Measurements from ENCODE around the gene ZNF621.
A peak's percentile ranks its signal among the peaks of the same experiment; 100 is the strongest.

ZNF621 gene

DNA sequence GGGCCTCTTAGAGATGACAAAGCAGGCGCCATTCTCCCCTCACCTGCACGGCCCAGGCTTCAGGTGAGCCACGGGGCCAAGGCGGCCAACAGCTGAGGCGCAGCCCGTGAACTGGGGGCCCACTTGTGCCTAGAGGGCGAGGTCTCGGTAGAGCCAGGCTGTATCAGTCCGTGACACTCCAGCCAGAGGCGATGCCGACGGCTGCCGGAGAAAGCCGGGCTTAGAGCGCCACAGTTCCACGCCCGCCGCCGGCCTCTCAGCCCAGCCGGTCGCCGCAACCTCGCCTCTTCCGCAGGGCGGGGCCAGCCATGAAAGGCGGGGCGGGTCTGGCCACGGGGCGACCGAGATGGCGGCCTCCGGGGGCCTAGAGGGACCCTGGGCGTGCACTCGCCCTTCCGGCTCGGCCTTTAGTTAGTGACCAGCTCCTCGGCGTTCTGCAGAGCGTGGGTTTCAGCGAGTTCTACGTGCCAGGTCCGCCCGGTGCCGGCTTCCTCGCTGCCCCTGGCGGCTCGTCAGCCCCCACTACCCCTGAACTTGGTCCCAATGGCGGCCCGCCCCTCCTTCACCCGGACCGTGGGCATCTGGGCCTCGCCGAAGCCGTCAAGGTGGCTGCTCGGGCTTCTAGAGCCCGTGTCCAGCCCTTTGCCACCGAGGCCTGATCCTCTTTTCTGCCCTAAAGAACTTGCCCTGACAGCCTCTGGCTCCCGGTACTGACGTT is at the start of gene ZNF621:
Gene ZNF621 (plus strand): TSS at position 393 of the 718 bp plus-strand sequence. CDS start 881 bp downstream, outside the sequence.
- peak; percentile 86 for DNase-seq

DNA sequence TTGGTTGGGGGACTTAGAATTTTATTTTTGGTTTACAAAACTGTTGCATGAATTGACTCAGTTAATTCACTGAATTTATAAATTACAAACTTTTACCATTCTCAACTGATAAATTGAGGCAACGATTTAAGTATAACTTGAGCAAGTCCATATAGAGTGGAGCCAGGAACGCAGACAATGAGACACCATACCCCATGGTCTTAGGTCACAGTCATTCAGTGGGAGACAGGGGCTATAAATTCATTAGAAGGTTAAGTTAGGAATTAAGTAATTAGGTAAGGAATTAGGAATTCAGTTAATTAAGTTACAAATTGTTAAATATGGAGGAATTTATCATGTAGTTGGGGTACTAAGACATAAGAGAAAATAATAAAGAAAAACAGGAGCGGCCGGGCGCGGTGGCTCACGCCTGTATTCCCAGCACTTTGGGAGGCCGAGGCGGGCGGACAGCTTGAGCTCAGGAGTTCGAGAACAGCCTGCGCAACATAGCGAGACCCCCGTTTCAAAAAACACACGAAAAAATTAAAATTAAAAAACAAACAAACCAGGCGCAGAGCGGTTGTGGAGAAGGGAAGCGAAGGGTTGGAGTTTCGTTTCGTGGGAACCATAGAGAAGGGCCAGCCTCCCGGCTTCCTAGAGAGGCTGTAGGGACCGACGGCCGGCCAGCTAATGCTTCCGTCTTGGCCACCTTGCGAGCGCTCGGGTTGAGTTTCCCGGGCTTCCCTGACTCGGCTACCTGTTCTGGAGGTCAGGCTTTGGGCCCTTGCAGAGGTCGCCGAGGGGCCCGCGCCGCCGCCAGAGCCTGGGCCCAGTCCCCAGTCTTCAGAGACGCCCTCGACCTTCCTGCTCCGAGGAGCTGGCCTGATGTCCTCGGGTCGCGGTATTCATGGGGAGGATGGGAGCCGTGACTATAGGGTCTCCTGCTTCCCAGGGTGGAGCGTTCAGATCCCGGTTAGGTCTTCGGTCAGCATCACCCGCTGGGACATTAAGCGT is 48.0 kb upstream of the ZNF621 start, which contains the start of gene ZNF619:
Gene ZNF619 (plus strand): TSS at position 645 of the 993 bp plus-strand sequence. CDS start 858 bp downstream, outside the sequence.
- peak; percentile 67 for DNase-seq

DNA sequence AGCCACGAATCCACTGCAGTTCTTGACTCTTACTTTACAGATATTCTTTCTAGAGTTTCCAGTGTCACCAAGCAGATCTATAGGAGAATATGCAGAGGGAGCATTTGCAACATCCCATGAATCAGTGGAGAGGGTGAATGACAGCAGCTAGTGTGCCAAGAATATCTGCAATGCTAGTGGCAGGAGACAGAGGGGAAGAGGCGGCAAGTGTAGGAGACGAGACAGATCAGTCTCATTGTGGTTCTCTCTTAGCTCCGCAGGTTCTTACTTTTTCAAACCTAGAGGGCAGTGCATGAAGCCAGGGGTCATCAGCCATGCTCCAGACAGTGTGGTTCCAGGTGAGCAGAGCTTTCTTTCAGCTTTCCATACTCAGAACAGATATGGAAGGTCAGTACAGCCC is 47.1 kb upstream of the ZNF621 start:
- DNase-seq = no peak

DNA sequence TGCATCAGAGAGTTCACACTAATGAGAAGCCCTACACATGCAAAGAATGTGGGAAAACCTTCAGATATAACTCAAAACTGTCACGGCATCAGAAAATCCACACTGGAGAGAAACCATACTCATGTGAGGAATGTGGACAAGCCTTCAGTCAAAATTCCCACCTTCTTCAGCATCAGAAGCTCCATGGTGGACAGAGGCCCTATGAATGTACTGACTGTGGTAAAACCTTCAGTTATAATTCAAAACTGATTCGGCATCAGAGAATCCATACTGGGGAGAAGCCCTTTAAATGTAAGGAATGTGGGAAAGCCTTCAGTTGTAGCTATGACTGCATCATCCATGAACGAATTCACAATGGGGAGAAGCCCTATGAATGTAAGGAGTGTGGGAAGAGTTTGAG is 37.6 kb upstream of the ZNF621 start:
- no peak for DNase-seq

DNA sequence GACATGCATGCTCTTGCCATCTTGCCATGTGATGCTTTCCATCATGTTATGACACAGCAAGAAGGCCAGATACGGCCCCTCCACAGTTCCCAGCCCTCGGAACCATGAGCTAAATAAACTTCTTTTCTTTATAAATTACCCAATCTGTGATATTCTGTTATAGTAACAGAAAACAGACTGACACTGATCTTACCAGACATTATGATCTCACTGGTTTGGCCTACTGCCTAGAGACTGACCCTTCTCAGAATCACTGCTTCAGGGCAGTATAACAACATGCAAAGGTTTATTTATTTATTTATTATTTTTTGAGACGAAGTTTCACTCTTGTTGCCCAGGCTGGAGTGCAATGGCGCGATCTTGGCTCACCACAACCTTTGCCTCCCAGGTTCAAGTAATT is 33.8 kb upstream of the ZNF621 start:
- DNase-seq = no peak

DNA sequence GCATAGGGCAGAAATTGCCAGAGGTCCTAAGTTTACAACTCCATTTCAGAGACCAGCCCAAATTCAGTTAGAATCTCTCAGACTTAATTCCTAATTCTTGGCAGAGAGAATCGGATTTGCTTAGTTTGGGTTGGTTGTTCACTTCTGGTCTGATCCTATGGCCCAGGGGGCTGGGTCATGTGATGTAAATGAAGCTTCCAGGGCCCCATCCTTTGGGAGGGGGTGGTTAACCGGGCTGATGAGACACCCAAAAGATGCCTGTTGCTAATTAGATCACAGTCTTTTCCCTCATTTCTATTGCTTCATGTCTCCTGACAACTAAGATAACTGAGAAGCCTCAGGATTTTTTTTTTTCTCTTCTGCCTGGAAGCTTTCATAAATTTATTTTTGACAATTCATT is 30.1 kb upstream of the ZNF621 start:
- DNase-seq = no peak

DNA sequence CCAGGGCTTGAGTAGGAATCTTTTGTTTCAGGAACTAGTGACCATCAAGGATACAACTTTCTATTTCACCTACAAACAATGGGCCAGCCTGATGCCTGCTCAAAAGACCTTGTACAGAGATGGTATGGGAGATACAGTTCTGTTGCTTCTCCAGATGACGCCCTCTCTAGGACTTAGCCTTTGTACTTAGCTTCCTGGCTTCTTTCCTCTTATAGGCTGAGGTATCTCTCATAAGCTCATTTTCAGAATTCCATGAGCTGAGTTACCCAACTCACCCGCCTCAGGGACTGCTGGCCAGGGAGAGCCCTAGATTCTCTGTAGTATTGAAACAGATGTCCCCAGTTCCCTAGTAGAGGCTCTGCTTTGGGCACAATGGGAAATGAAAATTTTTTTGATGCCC is 27.5 kb upstream of the ZNF621 start:
- DNase-seq = no peak

DNA sequence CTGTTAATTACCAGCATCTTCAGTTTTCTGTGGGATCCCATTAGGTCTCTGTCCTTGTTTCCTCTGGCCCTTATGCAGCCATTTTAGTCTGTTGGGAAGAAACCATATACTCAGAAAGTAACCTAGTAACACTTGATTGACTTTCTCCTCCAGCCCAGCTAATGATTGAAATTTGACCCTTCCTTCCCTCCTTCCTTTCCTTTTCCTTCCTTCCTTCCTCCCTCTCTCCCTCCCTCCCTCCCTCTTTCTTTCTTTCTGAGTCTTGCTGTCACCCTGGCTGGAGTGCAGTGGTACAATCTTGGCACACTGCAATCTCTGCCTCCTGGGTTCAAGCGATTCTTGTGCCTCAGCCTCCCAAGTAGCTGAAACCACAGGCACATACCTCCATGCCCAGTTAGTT is 24.8 kb upstream of the ZNF621 start:
- no peak for DNase-seq

DNA sequence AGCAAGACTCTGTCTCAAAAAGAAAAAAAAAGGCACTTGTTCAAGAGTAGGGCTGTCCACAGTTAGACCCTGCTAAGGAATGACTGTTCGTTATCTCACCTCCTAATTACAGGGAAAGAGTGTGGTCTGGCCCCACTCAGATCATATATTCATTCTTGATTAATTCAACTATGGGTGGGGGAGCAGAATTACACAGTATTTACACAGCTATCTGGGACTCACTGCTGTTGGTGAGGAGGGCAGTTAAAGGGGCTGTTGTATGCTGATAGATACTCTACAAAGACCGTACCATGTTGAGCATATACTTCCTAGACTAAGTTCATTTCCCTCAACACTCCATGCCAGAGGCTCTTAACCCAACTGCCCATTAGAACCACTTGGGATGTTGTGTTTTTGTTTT is 22.7 kb upstream of the ZNF621 start:
- DNase-seq = no peak

DNA sequence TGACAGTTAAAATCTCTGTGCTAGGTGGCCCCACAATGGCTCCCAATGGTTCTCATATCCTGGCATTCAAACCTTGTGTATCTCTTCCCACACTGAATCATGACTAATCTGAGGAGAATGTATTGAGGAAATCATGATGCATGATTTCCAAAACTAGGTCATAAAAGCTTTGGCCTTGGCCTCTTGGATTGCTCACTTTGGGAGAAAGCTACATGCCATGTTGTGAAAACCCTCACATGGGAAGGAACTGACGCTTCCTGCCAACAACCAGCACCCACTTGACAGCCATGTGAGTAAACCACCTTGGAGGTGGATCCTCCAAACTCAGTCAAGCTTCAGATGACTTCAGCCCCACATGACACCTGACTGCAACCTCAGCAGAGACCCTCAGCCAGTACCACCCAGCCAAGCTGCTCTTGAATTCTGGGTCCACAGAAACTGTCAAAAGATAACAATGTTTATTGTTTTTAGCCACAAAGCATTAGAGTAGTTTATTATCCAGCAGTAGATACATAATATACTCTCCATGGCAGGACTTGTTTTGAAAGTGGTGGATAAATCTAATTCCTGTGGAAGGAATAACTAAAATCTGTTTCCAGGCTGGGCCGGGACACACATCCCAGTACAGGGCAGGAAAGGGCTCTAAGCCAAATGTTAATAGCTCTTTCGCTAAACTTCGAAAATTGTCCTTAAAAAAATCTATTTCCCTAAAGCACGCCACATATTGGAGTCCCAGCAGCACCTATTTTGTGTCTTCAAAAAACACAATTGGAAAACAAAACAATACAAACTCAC is 19.9 kb upstream of the ZNF621 start:
- DNase-seq = no peak

DNA sequence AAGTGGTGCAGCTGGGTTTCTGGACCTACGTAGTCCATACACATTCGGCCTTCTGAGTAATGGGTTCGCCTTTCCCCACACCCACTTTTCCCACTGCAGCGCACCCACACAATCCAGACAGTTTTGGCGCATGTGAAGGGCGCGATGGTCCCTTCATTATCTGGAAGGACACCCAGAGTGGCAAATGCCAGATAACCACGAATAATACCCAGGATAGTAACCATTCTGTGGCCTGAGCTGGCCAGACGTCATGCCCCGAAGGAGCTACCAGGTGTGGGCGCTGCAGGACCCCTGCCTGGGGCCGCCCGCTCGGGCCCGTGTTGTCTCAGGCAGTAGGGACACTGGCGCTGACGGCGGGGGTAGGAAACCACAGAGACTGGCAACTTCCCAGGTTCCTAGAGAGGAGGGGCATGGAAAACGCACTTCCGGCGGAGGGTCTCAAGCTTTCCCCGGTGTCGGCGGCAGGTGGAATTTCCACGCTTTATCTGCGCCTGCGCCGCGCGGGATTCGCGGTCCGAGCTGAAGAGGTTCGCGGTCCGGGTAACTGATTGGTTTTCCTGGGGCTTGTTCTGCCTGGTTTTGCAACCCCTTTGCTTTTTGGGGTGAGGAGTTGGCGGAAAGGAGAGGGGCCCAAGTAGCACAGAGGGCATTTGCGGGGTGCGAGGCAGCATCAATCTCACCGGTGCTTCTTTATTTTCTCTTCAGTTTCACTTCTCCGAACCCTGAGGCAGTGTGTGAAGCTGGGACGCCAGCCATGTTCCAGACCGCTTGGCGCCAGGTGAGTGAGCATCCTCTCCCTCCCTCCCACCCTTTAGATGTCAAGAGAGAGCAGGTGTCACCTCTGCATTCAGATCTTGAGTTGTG is 18.9 kb upstream of the ZNF621 start, which contains the start of gene ZNF620:
Gene ZNF620 (plus strand): TSS at position 441 of the 864 bp plus-strand sequence. CDS start 314 bp downstream, at position 755.
- peak; percentile 63 for DNase-seq

DNA sequence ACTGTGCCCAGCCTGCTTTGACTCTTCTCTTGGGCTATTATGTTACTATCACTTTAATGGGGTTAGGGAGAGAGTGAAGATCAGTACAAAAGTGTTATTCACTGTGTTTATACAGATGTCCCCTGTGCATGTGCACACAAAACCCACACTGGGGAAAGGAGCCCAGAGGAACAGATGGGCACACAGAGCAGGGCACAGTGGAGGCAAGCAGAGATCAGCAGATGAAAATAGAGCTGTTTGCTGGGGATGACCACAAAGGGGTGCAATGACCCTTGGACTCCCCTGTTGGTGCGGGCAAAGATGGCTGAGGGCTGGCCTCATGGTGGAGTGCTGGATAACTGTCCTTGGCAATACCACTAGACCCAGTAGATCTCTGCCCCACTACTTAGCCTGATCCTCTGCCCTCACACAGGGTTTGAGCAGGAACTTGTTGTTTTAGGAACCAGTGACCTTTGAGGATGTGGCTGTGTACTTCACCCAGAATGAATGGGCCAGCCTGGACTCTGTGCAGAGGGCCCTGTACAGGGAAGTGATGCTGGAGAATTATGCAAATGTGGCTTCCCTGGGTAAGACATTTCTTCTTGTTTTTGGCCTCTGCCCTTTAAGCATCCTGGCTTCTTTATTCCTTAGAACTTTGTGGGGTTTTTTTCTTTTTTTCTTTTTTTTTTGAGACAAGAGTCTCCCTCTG is 13.6 kb upstream of the ZNF621 start:
- no peak for DNase-seq

DNA sequence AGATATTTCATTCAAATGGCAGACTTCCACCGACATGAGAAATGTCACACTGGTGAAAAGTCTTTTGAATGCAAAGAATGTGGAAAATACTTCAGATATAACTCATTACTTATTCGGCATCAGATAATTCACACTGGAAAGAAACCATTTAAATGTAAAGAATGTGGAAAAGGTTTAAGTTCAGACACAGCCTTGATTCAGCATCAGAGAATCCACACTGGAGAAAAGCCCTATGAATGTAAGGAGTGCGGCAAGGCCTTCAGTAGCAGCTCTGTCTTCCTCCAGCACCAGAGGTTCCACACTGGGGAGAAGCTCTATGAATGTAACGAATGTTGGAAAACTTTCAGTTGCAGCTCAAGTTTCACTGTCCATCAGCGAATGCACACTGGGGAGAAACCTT is 8.6 kb upstream of the ZNF621 start:
- DNase-seq = no peak

DNA sequence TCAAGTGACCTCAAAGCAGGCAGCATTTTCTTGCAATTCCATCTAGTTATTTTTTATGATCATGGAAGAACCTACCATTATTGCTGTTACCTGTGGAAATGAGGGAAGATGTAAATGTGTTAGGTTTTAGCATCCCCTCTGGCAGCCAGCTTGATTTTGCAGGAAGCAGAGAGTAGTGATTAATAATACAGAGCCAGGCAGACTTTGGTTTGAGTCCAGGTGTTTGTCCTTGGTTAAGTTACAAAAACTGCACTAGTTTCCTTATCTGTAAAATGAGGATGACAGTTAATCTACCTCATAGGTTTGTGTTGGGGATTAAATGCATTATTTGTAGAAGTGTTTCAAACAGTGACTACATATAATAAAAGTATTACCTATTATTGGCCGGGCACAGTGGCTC is 6.7 kb upstream of the ZNF621 start:
- DNase-seq = no peak

DNA sequence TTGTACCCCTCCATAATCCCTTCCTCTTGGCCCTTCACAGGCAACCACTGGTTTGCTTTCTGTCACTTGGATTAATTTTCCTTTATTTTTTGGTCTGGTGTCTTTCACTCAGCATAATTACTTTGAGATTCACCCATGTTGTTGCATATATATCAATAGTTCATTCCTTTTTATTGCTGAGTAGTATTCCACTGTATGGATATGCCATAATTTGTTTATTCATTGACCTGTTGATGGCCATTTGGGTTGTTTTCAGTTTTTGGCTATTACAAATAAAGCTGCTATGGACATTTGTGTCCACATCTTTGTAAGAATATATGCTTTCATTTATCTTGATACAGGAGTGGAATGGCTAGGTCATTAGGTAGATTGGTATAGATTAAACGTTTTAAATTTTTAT is 5.9 kb upstream of the ZNF621 start:
- DNase-seq = no peak

DNA sequence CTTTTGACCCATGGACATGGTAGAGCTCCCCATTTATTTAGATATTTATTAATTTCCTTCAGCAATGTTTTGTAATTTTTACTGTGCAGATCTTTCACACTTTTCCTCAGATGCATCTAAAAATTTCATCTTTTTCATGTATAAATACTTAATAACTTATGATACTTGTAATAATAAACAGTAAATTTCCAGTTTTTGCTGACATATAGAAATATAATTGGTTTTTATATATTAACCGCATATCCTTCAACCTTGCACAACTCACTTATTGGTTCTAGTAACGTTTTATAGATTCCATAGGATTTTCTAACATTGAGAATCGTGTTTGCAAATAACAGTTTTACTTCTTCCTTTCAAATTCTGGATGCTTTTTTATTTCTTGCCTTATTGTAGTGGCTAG is 3.5 kb upstream of the ZNF621 start:
- DNase-seq = no peak

DNA sequence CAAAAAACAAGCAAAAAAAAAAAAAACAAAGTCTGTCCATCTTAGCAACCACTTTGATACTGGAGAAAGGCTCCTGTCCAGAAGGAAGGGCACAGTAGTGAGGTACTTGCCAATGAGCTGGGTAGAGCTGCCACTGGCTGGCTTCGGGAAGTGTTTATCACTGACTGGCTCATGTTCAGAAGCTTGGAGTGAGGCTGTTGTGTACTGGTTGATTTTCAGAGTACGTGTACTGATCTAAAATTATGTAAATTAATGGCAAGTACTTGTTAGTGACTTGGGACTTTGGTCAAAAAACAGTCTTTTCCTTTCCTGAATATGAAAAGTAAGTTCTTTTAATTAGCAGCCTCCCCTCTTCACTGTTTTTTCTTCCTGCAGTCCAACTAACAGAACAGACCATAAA is 979 bp upstream of the ZNF621 start:
- DNase-seq = no peak

DNA sequence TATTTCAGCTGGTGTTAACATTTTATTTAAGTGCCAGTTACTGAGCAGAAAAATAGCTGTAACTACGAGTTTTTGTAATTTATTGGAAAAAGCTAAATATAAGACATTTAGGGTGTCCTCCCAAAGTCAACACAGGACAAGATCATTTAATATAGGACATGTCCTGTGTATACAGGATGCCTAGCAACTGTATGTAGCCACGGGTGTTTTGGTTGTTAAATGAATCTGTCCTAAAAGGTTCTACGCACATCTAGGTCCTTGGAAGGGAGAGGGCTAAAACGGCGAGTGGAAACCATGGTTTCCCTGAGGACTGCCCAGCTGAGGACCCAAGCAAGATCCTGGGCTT is 565 bp upstream of the ZNF621 start:
- DNase-seq = no peak

DNA sequence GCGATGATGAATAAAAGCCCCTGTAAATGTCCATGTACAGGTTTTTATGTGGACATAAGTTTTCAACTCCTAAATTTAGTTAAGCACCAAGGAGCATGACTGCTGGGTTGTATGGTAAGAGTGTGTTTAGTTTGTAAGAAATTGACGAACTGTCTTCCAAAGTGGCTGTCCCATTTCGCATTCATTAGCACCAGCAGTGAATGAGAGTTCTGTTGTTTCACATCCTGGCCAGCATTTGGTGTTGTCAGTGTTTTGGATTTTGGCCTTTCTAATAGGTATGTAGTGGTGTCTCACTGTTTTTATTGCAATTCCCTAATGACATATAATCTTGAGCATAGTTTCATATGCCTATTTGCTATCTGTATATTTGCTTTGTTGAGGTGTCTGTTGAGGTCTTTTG is 3.7 kb downstream of the ZNF621 start:
- no peak for DNase-seq

DNA sequence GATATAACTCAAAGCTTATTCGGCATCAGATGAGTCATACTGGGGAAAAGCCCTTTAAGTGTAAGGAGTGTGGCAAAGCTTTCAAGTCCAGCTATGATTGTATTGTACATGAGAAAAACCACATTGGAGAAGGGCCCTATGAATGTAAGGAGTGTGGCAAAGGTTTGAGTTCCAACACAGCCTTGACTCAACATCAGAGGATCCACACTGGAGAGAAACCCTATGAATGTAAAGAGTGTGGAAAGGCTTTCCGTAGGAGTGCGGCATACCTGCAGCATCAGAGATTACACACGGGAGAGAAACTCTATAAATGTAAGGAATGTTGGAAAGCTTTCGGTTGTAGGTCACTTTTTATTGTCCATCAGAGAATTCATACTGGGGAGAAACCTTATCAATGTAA is 7.5 kb downstream of the ZNF621 start:
- no peak for DNase-seq

DNA sequence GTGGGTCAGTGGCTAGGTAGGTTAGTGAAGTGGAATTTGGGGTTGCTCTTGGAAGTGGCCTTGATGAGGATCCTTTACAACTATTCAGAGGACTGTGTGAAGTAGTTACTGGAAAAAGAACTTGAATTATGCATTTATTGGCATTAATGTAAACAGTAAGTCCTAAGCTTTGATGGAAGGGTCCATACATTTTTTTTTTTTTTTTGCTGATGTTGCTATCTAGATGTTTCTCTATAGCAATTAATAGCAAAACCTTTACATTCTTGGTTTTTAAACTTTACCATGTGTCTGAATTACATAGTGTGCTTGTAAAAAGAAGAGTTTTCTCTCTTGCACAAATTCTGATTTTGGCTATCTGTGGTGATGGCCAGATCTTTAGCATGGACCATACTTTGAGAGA is 9.5 kb downstream of the ZNF621 start:
- no peak for DNase-seq
